ENCODE results near the gene ATP6V1G1.
"Not testable (repeated sequence)": the region's sequence is repeated elsewhere in the genome, so short reads cannot be mapped to it uniquely, and the experiment has no call there.

The ATP6V1G1 gene

DNA sequence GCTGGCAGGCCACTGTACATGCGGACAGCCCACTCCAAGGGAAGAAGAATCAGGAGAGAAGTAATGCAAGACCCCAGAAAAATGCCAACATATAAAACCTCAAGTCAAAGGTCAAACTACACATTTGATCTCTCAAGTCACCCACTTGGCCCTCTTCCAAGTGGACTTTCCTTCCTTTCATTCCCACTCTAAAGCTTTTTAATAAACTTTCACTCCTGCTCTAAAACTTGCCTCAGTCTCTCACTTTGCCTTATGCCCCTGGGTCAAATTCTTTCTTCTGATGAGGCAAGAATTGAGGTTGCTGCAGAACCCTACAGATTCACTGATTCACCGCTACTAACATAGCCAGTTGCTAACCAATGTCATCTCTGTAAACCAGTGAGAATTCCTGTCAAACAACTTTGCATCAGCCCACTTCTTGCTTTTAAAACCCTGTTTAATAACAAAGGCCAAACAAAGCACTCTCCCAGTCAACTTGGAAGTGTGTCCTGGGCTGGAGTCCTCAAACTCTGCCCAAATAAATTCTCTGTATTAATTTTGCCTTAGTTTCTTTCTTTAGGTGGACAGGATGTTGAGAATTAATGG, 6.9 kb upstream of the ATP6V1G1 start:
- DNase-seq = no peak

DNA sequence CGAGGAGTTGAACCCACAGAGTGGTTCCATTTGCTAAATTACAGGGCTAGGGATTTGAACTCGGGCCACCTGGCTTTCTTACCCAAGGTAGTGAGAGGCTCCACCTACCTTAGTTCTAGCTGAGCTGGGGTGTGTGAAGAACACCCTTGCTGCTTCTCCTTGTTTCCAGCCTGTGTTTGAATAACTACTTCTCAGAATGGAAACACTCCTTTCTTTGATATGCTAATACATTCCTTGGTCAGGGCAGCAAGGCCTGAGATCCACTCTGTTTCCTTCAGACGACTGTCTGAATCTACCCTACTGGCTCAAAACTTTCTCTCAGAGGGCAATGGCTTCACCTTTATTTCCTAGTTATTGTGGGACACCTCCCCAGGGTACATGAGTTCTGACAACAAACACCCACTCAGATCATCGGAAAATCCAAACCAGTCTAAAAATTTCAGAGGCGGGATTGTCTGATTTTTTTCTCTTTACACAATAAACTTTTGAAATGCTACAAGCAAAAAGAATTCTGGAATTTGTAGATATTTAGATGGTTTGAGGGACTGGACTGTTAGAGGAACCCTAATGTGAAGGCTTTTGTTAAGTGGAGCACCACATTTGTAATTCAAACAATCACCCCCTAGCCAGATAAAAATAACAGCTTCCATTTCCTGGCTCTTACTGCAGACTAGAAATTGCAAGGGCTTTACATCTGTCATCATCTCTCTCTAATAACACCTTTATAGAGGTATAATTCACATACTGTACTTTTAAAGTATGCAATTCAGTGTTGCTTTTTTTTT, 4.0 kb upstream of the ATP6V1G1 start:
- DNase-seq = no peak

DNA sequence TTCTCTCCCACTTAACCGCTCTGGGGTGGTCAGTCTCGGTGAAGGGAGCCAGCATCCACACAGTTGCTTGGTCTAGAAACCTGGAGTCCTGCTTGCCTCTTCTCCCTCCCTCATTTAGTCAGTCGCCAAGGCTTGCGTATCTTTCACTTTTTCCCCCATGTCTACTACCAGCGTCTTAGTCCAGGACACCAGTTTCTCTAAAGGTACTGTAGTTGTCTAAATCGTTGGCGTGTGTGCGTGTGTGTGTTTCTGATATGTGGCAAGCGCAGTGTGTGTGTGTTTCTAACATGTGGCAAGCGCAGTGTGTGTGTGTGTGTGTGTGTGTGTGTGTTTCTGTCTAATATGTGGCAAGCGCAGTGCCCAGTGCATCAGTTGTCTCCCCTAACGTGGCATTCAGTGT, 641 bp downstream of the ATP6V1G1 start:
- DNase-seq = no peak

DNA sequence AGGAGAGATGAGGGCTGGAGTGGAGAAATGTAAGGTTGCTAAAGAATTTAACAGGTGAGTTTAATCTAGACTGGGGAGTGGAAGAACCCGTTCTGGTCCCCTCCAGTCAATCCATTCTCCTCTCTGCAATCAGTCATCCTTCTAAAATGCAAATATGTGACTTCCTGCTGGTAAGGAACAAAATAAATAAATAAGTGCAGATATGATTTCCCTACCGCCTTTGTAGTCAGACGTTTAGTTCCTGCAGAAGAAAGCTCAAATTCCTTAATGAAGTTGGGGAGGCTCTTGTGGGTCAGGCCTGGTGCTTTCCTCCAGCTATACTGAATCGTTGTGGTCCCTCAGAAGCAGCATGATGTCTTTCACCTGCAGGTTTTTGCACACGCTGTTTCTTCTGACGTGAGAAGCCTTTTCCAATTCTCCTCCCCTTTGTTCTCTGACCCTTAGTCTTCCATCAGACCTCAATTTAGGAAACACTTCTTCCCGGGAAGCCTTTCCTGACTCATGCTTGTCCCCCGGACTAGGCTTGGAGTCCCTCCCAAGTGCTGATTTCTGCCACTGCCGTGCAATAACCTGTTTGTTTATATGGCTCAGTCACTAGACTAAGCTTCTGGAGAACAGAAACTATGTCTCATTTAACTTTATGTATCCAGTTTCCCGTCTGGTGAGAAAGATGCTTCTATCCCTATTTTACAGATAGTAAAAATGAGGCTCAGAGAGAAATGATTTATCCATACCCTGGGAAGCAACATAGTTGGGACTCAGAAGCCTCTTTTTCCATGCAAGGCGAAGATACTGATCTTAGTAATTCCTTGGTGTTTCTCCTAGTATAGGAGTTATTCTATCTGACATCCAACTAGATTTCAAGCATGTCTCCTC, 1.3 kb downstream of the ATP6V1G1 start:
- DNase-seq = no peak

DNA sequence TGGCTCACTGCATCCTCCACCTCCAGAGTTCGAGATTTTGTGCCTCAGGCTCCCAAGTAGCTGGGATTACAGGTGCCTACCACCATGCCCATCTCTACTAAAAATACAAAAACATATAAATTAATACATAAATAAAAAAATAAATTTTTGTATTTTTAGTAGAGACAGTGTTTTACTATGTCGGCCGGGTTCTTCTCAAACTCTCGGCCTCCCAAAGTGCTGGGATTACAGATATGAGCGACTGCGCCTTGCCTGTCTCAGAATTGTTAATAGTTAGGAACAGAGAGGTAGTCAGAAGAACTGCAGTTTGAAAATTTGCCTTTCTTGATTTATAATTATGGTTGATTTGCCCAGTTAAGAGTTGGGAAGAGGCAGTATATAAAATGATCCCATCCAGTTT, 2.8 kb downstream of the ATP6V1G1 start:
- no peak for DNase-seq

DNA sequence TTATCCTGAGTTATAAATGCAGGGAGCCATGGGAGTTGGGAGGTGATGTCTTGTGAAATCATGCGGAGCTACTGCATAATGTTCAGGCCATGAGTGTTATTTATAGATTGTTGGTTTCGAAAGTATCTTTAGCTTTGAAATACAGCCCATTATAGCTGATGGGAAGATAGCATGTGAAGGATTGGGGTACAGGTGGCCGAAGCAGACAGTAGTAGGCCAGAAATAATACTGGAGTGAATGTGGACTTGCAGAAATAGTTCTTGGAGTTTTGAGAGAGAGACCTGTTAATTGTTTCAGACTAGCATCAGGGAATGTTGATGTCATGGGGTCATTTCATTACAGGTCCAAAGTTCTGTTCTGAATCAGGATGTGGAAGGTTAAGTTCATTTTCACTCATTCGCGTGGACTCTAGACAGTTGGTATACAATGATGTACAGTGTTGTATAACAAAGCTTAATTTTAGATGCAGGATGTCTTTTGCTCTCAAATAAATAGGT, 3.8 kb downstream of the ATP6V1G1 start:
- no peak for DNase-seq

DNA sequence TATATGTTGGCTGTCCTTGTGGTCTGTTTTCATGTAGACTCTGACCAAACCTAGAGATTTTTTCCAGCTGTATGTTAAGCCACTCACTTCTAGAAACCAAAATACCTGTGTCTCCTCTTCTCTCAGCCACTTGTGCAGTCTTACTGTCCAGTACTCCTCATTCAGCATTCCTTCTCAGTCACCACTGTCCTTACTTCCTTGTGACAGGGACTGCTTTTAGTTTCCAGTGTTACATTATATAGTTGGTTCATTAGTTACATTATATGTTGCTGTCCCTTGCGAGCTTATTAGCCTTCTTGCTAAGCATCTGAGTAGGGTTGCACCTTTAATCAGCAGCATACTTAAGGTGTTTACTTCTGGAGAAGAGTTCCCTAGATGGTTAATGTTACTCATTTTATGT, 4.3 kb downstream of the ATP6V1G1 start:
- DNase-seq = no peak

DNA sequence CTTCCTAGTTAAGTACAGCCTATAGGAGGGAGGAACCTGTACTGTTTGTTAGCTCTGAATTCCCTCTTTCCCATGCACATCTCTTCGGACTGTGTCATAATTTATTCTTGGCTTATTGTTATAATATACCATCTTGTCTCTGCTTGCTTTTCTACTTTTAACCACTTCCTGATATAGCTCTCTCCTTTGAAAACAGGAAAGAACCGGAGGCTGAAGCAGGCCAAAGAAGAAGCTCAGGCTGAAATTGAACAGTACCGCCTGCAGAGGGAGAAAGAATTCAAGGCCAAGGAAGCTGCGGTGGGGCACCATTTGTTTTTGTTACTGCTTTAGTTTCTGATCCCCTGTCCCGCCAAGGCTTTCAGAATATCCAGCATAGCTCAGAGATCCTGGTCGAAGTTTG, 4.8 kb downstream of the ATP6V1G1 start:
- no peak for DNase-seq

DNA sequence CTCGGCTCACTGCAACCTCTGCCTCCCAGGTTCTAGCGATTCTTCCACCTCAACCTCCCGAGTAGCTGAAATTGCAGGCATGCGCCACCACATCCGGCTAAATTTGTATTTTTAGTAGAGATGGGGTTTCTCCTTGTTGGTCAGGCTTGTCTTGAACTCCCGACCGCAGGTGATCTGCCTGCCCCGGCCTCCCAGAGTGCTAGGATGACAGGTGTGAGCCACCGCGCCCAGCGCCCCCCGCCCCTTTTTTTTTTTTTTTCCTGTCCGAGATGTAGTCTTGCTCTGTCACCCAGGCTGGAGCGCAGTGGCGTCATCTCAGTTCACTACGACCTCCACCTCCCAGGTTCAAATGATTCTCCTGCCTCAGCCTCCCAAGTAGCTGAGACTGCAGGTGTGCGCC, 6.6 kb downstream of the ATP6V1G1 start:
- DNase-seq = no peak

DNA sequence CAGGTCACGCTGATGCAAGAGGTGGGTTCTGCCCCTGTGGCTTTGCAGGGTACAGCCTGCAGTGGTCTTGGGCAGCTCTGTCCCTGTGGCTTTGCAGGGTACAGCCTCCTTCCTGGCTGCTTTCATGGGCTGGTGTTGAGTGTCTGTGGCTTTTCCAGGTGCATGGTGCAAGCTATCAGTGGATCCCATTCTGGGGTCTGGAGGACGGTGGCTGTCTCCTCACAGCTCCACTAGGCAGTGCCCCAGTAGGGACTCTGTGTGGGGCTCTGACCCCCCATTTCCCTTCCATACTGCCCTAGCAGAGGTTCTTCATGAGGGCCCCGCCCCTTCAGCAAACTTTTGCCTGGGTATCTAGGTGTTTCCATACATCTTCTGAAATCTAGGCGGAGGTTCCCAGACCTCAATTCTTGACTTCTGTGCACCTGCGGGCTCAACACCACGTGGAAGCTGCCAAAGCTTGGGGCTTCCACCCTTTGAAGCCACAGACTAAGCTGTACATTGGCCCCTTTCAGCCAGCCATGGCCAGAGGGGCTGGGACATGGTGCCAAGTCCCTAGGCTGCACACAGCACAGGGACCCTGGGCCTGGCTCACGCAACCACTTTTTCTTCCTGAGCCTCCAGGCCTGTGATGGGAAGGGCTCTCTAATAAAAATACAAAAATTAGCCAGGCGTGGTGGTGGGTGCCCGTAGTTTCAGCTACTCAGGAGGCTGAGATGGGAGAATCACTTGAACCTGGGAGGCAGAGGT, 13.1 kb downstream of the ATP6V1G1 start:
- DNase-seq = not testable (repeated sequence)

DNA sequence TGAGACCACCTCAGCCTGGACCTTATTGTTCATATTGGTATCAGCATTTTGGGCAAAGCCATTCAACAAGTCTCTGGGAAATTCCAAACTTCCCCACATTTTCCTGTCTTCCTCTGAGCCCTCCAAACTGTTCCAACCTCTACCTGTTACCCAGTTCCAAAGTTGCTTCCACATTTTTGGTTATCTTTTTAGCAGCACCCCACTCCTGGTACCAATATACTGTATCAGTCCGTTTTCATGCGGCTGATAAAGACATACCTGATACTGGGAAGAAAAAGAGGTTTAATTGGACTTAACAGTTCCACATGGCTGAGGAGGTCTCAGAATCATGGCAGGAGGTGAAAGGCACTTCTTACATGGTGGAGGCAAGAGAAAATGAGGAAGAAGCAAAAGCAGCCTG, 14.2 kb downstream of the ATP6V1G1 start:
- DNase-seq = not testable (repeated sequence)

DNA sequence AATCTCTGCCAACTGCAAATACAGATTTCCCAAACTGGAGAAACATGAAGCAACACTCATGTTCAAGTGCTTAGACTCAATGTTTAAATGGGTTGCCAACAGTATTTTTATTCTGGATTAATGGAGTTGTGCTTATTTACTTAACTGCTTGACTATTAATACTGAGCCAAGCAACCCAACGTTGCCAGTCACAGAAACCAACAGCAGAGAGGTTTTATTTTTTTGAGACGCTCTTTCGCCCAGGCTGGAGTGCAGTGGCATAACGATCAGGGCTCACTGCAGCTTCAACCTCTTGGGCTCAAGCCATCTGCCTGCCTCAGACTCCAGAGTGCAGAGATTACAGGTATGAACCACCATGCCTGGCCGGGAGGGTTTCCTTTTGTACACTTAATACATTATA, 15.1 kb downstream of the ATP6V1G1 start:
- no peak for DNase-seq

DNA sequence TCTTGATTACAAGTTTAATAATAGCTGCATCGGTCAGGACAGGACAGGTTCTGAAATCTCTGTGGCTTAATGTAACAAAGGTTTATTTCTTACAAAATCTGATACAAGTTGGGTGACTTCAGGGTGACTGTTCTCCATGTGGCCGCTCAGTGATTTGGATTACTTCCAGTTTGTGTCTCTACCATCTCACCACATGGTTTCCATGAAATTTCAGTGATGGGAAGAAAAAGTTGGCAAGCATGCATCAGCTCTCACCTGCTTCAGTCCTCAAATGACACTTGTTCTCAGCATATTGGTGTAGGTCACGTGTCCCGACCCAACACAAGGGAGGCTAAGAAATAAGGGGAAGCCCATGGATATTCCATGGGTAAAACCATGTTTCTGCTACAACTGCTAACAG, 15.7 kb downstream of the ATP6V1G1 start:
- DNase-seq = no peak

DNA sequence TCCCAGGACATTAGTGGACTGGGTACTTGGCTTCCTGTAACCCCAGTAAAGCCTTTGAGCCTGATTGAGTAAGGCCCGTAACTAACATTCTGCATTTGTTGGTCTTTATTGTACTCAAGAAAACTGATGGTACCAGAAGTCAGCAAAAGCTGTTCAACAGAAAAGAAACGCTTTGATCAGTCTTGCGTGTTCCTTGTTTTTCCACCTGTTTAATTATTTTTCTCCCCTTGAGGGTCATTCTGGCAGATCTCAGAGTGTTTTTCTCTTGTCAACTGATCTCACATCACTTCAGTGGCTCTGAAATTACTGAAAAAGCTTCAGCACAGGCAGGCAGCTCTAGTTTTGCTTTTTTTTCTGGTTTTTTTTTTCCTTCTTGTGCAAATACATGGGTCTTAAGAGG, 17.4 kb downstream of the ATP6V1G1 start:
- DNase-seq = no peak

DNA sequence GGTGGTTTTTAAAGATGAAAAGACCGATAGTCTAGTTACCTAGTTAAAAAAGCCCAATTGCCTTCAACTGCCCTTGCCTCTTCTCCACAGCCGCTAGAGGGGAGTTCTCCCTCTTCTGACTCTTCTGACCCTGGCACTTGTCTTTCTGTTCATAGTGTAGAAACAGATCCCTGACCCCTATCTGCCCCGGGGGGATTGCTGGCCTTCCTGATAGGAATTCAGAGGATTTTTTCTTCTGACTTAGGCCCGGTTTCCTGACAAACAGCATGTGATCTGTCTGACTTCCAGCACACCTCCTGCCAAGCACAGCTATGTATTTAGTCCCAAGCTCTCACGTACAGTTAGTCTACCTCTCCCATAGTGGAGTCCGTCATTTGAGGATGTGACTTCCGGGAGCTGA, 18.5 kb downstream of the ATP6V1G1 start:
- DNase-seq = no peak

DNA sequence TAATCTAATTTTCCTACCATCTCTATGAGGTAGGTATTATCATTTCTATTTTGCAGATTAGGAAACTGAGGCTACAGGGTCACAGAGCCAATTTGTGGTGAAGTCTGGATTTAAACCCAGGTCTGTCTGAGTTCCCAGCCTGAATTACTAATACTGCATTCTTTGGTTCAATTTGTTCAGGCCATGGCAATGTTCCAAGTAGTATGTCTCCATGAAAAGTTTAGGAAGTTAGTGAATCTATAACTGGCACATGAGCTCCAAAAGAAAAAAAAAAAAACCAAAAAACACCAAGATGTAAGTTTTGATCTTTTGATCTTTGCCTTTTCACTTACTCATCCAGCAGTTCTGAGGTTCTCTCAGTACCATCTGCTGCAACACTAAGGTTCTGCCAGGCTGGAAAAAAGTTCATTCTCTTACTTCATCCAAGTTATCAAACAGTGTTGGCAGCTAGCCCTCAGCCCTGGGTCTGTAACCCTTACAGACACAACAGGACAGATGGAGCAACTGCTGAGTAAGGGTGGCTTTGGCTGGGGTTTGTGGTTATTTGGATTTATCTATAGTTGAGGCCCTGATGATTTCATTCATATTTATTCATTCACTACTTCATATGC, 19.1 kb downstream of the ATP6V1G1 start:
- no peak for DNase-seq

DNA sequence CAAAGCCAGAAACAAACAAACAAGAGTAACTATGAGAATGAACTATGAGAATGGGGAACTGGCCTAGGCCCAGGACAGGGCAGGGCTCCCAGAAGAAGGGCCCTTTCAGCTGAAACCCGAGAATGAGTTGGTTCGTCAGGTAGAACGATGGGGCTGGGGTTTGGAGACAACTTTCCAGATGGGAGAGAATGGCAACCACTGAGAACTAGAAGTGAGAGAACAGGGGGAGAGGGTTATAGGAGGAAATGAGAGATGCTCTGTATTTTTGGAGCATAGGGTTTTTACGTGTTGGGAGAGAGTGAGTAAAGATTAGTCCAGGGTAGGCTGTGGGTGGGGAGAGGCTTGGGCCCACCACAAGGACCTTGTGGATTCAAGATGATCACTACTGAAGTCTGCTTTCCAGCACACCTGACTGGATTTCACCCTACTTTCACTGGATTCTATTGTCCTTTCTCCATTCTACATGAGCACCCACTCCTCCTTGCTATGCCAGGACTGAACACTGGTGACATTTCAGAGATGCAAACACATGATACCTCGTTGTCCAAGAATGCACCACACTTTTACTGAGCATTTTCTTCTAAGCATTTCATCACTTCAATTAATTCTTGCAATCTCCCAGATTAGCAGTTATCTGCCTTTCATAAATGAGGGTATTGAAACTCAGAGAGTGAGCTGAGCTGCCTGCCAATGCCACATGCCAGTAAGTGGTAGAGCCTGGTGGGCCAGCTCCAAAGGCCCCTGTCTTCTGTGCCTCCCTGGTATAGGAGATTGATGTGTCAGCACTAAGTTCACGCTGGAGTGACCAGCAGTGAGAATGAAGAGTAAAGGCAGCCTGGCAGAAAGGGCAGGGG, 20.3 kb downstream of the ATP6V1G1 start:
- DNase-seq = no peak

DNA sequence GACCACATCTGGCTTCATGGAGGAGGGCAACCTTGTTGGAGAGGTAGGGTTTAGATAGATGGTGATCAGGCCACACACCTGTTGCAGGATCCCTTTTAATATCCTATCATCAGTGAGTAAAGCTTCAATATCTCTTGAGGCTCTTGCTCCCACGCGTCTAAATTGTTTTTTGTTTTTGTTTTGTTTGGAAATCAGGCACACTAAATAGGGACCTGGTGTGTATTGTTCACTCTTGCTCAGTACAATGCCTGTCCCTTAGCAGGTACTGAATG, 20.9 kb downstream of the ATP6V1G1 start:
- no peak for DNase-seq

DNA sequence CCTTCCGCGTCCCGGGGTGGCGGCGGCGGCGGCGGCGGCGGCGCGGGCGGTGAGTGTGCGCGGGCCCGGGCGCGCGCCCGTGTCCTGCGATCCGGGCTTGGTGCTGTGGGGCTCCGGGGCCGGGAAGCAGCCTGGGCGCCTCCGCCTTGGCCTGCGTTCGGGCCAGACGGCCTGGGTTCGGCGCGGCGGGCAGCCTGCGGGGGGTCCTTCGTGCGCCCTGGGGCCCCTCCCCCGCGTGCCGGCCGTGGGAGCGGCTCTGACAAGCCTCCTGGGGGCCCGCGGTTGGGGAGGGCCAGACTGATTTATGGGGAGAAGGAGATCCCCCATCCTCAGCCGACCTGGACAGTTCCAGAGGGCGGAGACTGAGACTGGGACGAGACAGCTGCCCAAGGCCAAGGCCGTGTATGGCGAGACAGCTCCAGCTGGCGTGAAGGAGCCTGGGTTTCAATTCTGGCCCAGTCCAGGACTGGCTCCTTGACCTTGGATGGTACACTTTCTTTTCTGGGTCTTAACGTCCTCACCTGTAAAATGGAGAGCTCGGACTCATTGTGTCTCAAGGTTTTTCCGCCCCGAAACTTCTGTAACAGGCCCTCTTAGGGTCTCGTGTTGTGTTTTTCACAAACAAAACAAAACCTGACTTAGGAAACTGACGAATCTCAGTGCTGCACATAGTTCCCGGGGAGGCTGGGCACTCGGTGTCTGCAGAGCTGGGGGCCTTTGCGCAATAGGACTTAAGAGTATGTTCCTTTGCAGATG, 24.1 kb downstream of the ATP6V1G1 start:
- peak; percentile 18 for DNase-seq

DNA sequence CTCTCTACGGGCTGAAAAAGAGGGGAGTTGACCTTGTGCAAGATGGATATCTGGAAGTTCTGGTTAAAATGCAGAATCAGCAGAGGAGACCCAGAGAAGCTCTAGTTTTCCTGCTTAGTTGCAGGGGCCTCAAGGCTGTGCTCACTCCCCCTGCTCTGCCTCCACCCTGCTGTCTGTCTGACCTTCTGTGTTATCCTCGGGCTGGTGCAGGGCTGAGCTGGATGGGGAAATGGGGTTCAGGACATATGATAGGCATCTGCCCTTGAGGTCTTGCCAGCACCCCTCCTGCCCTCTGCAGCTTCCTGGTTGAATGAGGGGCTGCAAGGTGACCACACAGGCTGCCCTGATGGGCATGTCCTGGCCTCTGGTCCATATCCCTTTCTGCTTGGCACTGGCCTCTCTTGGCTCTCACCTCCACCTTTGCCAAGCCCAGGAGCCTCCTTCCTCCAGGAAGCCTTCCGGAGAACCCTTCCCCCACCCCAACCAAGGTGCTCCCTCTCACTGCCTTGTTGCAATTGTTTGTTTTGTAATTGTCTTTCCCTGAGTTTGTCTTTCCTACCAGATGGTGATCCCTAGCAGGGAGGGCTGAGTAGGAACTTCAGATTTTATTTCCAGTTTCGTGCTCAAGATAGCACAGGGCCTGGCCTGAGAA, 24.8 kb downstream of the ATP6V1G1 start:
- no peak for DNase-seq

DNA sequence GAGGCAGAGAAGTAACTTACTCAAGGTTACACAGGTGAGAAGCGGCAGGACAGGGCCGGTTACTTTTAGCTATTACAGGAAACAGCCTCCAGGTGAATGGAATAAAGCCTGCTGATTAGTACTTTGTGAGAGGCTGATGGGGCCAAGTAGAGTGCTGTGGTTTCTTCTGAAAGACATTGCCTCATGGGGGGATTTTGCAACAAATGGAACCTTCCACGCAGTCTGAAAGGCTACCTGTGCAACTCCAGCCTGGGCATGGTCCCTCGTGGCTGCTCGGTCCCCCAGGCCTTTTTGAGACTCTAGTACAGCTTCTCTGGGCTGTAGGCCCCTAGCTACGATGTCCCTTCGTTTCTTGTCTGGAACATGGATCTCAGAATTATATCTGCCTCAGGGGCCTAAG, 25.5 kb downstream of the ATP6V1G1 start:
- DNase-seq = no peak
